Measurements from ENCODE around the gene FNDC3B. TPM values are rescaled to one million over a fixed set of nuclear protein-coding genes. Genes with fewer than 3 reads are reported as not detected.
A peak's percentile ranks its signal among the peaks of the same experiment; 100 is the strongest.
"Not testable (repeated sequence)": the region's sequence is repeated elsewhere in the genome, so short reads cannot be mapped to it uniquely, and the experiment has no call there.

Gene FNDC3B
- total RNA-seq, 1 donor = 139 TPM

- no peak for DNase-seq (ENCODE audit: low read depth)
- TF ChIP-seq, protein P1, sequence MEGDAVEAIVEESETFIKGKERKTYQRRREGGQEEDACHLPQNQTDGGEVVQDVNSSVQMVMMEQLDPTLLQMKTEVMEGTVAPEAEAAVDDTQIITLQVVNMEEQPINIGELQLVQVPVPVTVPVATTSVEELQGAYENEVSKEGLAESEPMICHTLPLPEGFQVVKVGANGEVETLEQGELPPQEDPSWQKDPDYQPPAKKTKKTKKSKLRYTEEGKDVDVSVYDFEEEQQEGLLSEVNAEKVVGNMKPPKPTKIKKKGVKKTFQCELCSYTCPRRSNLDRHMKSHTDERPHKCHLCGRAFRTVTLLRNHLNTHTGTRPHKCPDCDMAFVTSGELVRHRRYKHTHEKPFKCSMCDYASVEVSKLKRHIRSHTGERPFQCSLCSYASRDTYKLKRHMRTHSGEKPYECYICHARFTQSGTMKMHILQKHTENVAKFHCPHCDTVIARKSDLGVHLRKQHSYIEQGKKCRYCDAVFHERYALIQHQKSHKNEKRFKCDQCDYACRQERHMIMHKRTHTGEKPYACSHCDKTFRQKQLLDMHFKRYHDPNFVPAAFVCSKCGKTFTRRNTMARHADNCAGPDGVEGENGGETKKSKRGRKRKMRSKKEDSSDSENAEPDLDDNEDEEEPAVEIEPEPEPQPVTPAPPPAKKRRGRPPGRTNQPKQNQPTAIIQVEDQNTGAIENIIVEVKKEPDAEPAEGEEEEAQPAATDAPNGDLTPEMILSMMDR (IDR thresholded peaks at IDR 0.05; ENCODE audit: insufficient read depth, low read length) = no peak
Observed at GRCh38 chr3:172253200-172253599, 213.8 kb downstream of the FNDC3B start.

DNA sequence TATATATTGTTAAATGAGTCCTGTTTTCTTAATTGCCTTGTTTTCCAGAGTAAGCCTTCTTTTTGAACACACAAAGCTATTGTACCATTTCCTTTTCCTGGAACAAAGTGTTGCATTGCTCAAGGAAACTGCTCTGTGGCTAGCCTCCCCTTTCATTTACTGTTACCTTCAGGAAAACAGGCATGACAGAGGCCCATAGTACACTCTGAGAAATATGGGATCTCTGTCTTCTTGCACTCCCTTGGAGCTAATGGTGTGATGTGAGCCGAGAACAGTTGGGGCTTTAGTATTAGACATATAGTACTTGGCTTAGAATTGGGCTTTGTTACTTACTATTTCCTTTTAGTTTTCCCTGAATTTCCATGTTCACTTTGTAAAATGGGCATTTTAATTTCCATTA lies 215.2 kb downstream of the FNDC3B start:
- H3K4me3 ChIP-seq (ENCODE audit: low read depth, low read length) = no peak overlapping the region
- DNase-seq (ENCODE audit: low read depth) = no peak
- TF ChIP-seq, protein P1 (IDR thresholded peaks at IDR 0.05; ENCODE audit: insufficient read depth, low read length) = no peak

More at GRCh38 chr3:172253200-172253599, 213.8 kb downstream of the FNDC3B start:
- H3K4me3 ChIP-seq (ENCODE audit: low read depth, low read length) = no peak overlapping the region

GRCh38 chr3:172255321-172255720 lies 215.9 kb downstream of the FNDC3B start:
- not testable (repeated sequence) for DNase-seq (ENCODE audit: low read depth); H3K4me3 ChIP-seq (ENCODE audit: low read depth, low read length)

DNA sequence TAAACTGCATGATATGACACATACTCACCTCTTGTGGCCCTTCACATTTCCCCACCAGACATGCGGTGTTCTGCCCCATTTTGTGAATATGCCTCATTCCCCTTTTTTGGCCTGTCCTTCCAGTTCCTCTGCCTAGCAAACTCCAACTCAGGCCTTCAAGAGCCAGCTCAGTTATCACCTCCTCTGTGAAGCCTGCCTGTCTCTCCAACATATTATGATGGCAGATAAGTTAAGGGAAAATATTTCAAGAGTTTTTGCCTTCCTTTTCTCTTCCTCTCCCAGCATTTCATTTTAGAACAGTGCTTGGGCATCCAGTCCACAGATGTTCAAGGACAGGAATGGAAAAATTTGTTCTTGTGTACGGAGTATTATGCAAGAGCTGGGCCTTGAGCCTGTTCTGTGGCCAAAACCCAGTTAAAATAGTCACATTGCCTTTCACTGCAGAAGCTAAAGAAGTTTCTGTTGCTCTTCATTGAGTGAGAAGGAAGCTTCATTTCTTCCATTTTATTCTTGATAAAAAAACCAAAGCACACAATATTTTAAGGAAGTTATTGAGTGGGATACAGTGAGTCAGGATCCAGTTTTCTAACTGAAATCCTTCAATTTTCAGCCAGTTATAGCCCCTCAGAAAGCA lies 216.8 kb downstream of the FNDC3B start:
- DNase-seq (ENCODE audit: low read depth) = peak; percentile 84
- TF ChIP-seq, protein P1 (IDR thresholded peaks at IDR 0.05; ENCODE audit: insufficient read depth, low read length) = no peak

DNA sequence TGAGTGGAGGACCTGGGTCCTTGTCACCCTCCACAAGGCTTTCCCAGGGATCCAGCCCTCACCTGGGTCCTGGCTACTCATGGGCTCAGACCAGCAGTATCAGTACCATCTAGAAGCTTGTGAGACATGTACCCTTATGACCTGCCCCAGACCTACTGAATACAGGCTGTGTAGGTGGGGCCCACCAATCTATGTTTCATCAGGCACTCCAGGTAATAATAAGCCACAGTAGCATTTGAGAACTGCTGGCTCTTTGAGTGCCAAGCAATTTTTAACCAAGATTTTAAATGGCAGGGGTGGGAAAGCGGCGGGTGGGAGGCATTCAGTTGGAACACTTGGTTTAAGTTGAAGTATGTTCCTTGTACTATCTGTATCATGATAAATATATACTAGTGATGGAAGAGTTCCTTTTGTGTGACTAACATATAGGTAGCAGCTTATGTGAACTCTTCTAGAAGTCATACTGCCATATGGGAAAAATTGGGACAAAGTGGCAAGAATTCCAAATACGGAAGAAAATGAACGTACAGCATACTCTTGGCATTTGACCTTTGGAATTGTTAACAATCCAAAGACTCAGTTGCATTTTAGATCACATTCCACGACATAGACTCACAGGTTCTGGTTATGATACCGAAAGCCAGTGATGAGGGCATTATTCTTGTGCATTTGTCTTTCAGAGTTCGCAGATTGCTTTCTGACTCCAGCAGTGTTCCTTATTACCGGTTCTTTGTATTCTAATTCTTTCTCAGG lies 218.4 kb downstream of the FNDC3B start:
- TF ChIP-seq, protein P1 (IDR thresholded peaks at IDR 0.05; ENCODE audit: insufficient read depth, low read length) = no peak
- H3K4me3 ChIP-seq (ENCODE audit: low read depth, low read length) = no peak overlapping the region
- DNase-seq (ENCODE audit: low read depth) = no peak

More for the DNA sequence above, 216.8 kb downstream of the FNDC3B start:
- H3K4me3 ChIP-seq (ENCODE audit: low read depth, low read length) = no peak overlapping the region

- peak; percentile 53 for DNase-seq (ENCODE audit: low read depth)
- TF ChIP-seq, protein P1 (IDR thresholded peaks at IDR 0.05; ENCODE audit: insufficient read depth, low read length) = no peak
- H3K4me3 ChIP-seq (ENCODE audit: low read depth, low read length) = no peak overlapping the region
Observed at GRCh38 chr3:172258624-172259023, 219.2 kb downstream of the FNDC3B start.

GRCh38 chr3:172259111-172259541 lies 219.7 kb downstream of the FNDC3B start:
- TF ChIP-seq, protein P1 (IDR thresholded peaks at IDR 0.05; ENCODE audit: insufficient read depth, low read length) = no peak
- H3K4me3 ChIP-seq (ENCODE audit: low read depth, low read length) = no peak overlapping the region
- DNase-seq (ENCODE audit: low read depth) = peak; percentile 52

All from fibroblast of the aortic adventitia (primary cell).